ENCODE results near the gene OTUD3. TPM values are rescaled to one million over a fixed set of nuclear protein-coding genes. Genes with fewer than 3 reads are reported as not detected.
A peak's percentile ranks its signal among the peaks of the same experiment; 100 is the strongest.
"Not testable (repeated sequence)": the region's sequence is repeated elsewhere in the genome, so short reads cannot be mapped to it uniquely, and the experiment has no call there.

Gene OTUD3
- total RNA-seq, 1 donor from 2014 or later = 4.2 TPM

DNA sequence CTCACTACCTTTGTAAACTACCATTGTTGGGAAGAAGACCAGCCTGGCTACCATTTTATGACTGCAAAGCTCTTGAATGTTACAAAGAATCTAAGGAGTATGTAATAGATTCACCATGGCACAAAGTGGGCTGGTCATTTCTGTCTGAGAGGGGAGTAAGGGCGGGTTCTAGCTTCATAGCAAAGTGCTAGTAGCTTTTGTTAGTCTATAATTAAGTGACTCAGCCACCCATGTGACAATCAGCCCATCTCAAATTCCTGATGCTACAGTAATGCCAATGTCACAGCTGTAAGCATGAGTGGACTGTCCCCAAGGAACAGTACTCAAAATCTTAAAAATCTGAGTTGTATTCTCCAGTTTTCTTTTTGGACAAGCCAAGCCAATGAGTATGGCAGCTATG is 15.4 kb upstream of the OTUD3 start:
- no peak overlapping the region for H3K9ac ChIP-seq (ENCODE audit: low read depth in 1 of 3, low read length in 3 of 3)
- H3K4me3 ChIP-seq (ENCODE audit: low read length in 3 of 3) = no peak overlapping the region
- H3K9me3 ChIP-seq (ENCODE audit: control insufficient read depth in 3 of 3, low read length in 3 of 3) = no peaks in the 10 kb centered on the region
- H3K27me3 ChIP-seq (ENCODE audit: control insufficient read depth in 3 of 3, insufficient read depth in 3 of 3, low read length in 3 of 3) = no peaks in the 10 kb centered on the region
- H3K36me3 ChIP-seq (ENCODE audit: control insufficient read depth in 3 of 3, insufficient read depth in 3 of 3, low read length in 3 of 3) = no peaks in the 10 kb centered on the region
- H3K4me1 ChIP-seq (ENCODE audit: control insufficient read depth in 3 of 3, insufficient read depth in 3 of 3, low read length in 3 of 3) = peaks cover 0 to 3% (median 2%) of the 10 kb centered on the region in 3 donors
- no peak overlapping the region for H3K27ac ChIP-seq (ENCODE audit: low read depth, low read length)

GRCh38 chr1:19868575-19868974 is 13.6 kb upstream of the OTUD3 start:
- not testable (repeated sequence) for H3K9ac ChIP-seq (ENCODE audit: low read depth in 1 of 3, low read length in 3 of 3); H3K4me3 ChIP-seq (ENCODE audit: low read length in 3 of 3); H3K27me3 ChIP-seq (ENCODE audit: control insufficient read depth in 3 of 3, insufficient read depth in 3 of 3, low read length in 3 of 3); H3K9me3 ChIP-seq (ENCODE audit: control insufficient read depth in 3 of 3, low read length in 3 of 3); H3K4me1 ChIP-seq (ENCODE audit: control insufficient read depth in 3 of 3, insufficient read depth in 3 of 3, low read length in 3 of 3); H3K27ac ChIP-seq (ENCODE audit: low read depth, low read length); H3K36me3 ChIP-seq (ENCODE audit: control insufficient read depth in 3 of 3, insufficient read depth in 3 of 3, low read length in 3 of 3)

- not testable (repeated sequence) for H3K27ac ChIP-seq (ENCODE audit: low read depth, low read length); H3K9ac ChIP-seq (ENCODE audit: low read depth in 1 of 3, low read length in 3 of 3); H3K4me1 ChIP-seq (ENCODE audit: control insufficient read depth in 3 of 3, insufficient read depth in 3 of 3, low read length in 3 of 3); H3K9me3 ChIP-seq (ENCODE audit: control insufficient read depth in 3 of 3, low read length in 3 of 3); H3K36me3 ChIP-seq (ENCODE audit: control insufficient read depth in 3 of 3, insufficient read depth in 3 of 3, low read length in 3 of 3); H3K4me3 ChIP-seq (ENCODE audit: low read length in 3 of 3)
- peaks cover 0 to 11% (median 2%) of the 10 kb centered on the region in 3 donors for H3K27me3 ChIP-seq (ENCODE audit: control insufficient read depth in 3 of 3, insufficient read depth in 3 of 3, low read length in 3 of 3)
These were observed 12.7 kb upstream of the OTUD3 start for GRCh38 chr1:19869453-19869852.

DNA sequence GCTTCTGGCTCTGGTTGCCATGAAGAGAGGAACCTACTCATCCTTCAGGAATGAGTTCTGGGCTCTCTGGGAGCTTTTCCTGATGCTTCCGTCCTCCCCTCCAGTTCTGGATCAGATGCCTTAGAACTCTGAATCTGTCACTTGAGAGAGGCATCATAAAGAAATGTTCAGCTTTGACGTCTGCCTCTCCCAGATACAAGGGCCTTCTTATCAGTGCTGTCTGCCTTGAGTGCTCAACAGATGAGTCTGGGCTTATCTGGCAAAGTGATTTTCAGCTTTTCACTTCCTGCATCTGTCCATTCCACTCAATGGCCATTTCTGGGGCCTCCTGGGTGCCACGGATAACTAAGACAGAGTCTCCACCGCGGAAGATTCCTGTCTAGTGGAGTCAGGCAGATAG is 12.3 kb upstream of the OTUD3 start:
- Histone ChIP-seq H3K27me3 (ENCODE audit: control insufficient read depth in 3 of 3, insufficient read depth in 3 of 3, low read length in 3 of 3) (peaks cover 0 to 11% (median 2%) of the 10 kb centered on the region in 3 donors), H3K4me1 (ENCODE audit: control insufficient read depth in 3 of 3, insufficient read depth in 3 of 3, low read length in 3 of 3) (peaks cover 0 to 3% (median 0%) of the 10 kb centered on the region in 3 donors), H3K36me3 (ENCODE audit: control insufficient read depth in 3 of 3, insufficient read depth in 3 of 3, low read length in 3 of 3) (no peaks in the 10 kb centered on the region), H3K9me3 (ENCODE audit: control insufficient read depth in 3 of 3, low read length in 3 of 3) (no peaks in the 10 kb centered on the region), H3K27ac (ENCODE audit: low read depth, low read length) (no peak overlapping the region), H3K4me3 (ENCODE audit: low read length in 3 of 3) (no peak overlapping the region), H3K9ac (ENCODE audit: low read depth in 1 of 3, low read length in 3 of 3) (no peak overlapping the region)

- no peaks in the 10 kb centered on the region for H3K4me1 ChIP-seq (ENCODE audit: control insufficient read depth in 3 of 3, insufficient read depth in 3 of 3, low read length in 3 of 3)
- no peak overlapping the region for H3K9ac ChIP-seq (ENCODE audit: low read depth in 1 of 3, low read length in 3 of 3)
- no peak overlapping the region for H3K27ac ChIP-seq (ENCODE audit: low read depth, low read length)
- H3K9me3 ChIP-seq (ENCODE audit: control insufficient read depth in 3 of 3, low read length in 3 of 3) = no peaks in the 10 kb centered on the region
- H3K27me3 ChIP-seq (ENCODE audit: control insufficient read depth in 3 of 3, insufficient read depth in 3 of 3, low read length in 3 of 3) = peaks cover 0 to 11% (median 2%) of the 10 kb centered on the region in 3 donors
- no peaks in the 10 kb centered on the region for H3K36me3 ChIP-seq (ENCODE audit: control insufficient read depth in 3 of 3, insufficient read depth in 3 of 3, low read length in 3 of 3)
- H3K4me3 ChIP-seq (ENCODE audit: low read length in 3 of 3) = no peak overlapping the region
These were observed 10.0 kb upstream of the OTUD3 start for GRCh38 chr1:19872190-19872589.

- Histone ChIP-seq H3K9ac (ENCODE audit: low read depth in 1 of 3, low read length in 3 of 3) (no peak overlapping the region), H3K4me3 (ENCODE audit: low read length in 3 of 3) (no peak overlapping the region), H3K36me3 (ENCODE audit: control insufficient read depth in 3 of 3, insufficient read depth in 3 of 3, low read length in 3 of 3) (no peaks in the 10 kb centered on the region), H3K27ac (ENCODE audit: low read depth, low read length) (no peak overlapping the region), H3K27me3 (ENCODE audit: control insufficient read depth in 3 of 3, insufficient read depth in 3 of 3, low read length in 3 of 3) (peaks cover 0 to 6% (median 2%) of the 10 kb centered on the region in 3 donors), H3K9me3 (ENCODE audit: control insufficient read depth in 3 of 3, low read length in 3 of 3) (no peaks in the 10 kb centered on the region), H3K4me1 (ENCODE audit: control insufficient read depth in 3 of 3, insufficient read depth in 3 of 3, low read length in 3 of 3) (peaks cover 0 to 5% (median 0%) of the 10 kb centered on the region in 3 donors)
These were observed 4.9 kb upstream of the OTUD3 start for GRCh38 chr1:19877181-19877750.

DNA sequence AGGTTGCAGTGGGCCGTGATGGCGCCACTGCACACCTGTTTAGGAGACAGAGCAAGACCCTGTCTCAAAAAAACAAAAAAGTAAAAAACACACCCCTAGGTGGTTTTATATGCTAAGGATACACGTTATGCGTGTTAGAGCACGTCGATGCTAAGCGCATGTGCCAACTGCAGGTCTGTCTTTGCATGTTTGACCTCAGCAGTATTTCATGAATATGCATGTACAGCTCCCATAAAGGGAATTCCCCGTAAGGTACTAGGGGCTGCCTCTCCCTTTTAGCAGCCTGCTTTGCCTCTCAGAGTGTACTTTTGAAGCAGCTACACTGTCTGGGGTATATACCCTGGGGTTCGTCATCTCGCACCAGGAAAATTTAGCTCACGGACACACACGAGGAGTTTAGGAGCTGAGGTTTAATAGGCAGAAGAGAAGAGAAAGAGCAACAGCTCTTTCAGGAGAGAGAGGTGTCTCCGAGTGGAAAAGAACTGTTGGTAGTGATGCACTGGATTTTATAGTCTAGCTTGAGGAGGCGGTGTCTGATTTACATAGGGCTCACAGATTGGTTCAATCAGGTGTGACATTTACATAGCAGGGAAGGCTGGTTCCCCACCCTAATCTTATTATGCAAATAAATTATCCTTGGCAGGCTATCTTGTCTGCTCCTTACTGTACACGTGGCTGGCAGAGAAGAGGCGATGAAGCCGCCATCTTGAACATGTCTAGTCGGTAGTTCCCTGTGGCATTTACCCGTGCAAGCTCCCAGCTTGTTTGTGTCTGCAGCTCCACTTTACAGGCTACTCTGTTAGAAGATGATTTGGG is 4.2 kb upstream of the OTUD3 start:
- Histone ChIP-seq H3K4me1 (ENCODE audit: control insufficient read depth in 3 of 3, insufficient read depth in 3 of 3, low read length in 3 of 3) (peaks cover 2 to 8% (median 4%) of the 10 kb centered on the region in 3 donors), H3K27me3 (ENCODE audit: control insufficient read depth in 3 of 3, insufficient read depth in 3 of 3, low read length in 3 of 3) (peaks cover 0 to 5% (median 2%) of the 10 kb centered on the region in 3 donors), H3K36me3 (ENCODE audit: control insufficient read depth in 3 of 3, insufficient read depth in 3 of 3, low read length in 3 of 3) (no peaks in the 10 kb centered on the region), H3K27ac (ENCODE audit: low read depth, low read length) (peak overlapping the region; percentile 4), H3K9ac (ENCODE audit: low read depth in 1 of 3, low read length in 3 of 3) (peak overlapping the region in 1 of 3 donors; percentile 33), H3K4me3 (ENCODE audit: low read length in 3 of 3) (no peak overlapping the region), H3K9me3 (ENCODE audit: control insufficient read depth in 3 of 3, low read length in 3 of 3) (no peaks in the 10 kb centered on the region)

DNA sequence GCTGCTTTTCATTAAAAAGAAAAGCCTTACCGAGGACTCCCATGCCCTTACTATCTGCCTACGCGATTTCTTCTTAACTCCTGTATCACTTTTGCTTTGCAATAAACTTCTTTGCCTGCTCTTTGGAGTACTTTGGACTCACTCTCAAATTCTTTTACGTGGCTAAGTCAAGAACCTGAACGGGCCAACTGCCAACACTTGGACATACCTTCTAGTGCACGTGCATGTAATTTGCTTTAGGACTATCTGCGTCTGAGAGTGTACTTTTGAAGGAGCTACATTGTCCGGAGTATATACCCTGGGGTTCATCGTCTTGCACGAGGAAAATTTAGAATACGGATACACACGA is 3.6 kb upstream of the OTUD3 start:
- H3K9me3 ChIP-seq (ENCODE audit: control insufficient read depth in 3 of 3, low read length in 3 of 3) = no peaks in the 10 kb centered on the region
- H3K27ac ChIP-seq (ENCODE audit: low read depth, low read length) = peak overlapping the region; percentile 4
- peaks cover 8 to 14% (median 9%) of the 10 kb centered on the region in 3 donors for H3K4me1 ChIP-seq (ENCODE audit: control insufficient read depth in 3 of 3, insufficient read depth in 3 of 3, low read length in 3 of 3)
- peaks cover 0 to 2% (median 1%) of the 10 kb centered on the region in 3 donors for H3K27me3 ChIP-seq (ENCODE audit: control insufficient read depth in 3 of 3, insufficient read depth in 3 of 3, low read length in 3 of 3)
- H3K4me3 ChIP-seq (ENCODE audit: low read length in 3 of 3) = no peak overlapping the region
- no peaks in the 10 kb centered on the region for H3K36me3 ChIP-seq (ENCODE audit: control insufficient read depth in 3 of 3, insufficient read depth in 3 of 3, low read length in 3 of 3)
- H3K9ac ChIP-seq (ENCODE audit: low read depth in 1 of 3, low read length in 3 of 3) = peak overlapping the region in 1 of 3 donors; percentile 33

DNA sequence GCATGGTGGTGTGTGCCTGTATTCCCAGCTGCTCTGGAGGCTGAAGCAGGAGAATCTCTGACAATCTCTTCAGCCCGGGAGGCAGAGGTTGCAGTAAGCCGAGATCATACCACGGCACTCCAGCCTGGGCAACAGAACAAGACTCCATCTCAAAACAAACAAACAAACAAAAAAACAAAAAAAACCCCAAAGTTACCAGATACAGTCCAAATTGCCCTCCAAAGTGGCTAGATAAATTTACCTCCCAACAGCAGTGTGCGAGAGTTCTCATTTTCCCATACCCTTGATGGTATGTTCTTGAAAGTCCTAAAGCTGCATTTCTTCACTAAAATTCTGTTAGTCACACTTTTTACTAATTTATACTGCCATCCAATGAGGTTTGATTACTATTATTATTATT is 3.0 kb upstream of the OTUD3 start:
- Histone ChIP-seq H3K27me3 (ENCODE audit: control insufficient read depth in 3 of 3, insufficient read depth in 3 of 3, low read length in 3 of 3) (peaks cover 0 to 2% (median 0%) of the 10 kb centered on the region in 3 donors), H3K4me1 (ENCODE audit: control insufficient read depth in 3 of 3, insufficient read depth in 3 of 3, low read length in 3 of 3) (peaks cover 10 to 20% (median 12%) of the 10 kb centered on the region in 3 donors), H3K27ac (ENCODE audit: low read depth, low read length) (no peak overlapping the region), H3K9ac (ENCODE audit: low read depth in 1 of 3, low read length in 3 of 3) (no peak overlapping the region), H3K36me3 (ENCODE audit: control insufficient read depth in 3 of 3, insufficient read depth in 3 of 3, low read length in 3 of 3) (no peaks in the 10 kb centered on the region), H3K4me3 (ENCODE audit: low read length in 3 of 3) (no peak overlapping the region), H3K9me3 (ENCODE audit: control insufficient read depth in 3 of 3, low read length in 3 of 3) (no peaks in the 10 kb centered on the region)

GRCh38 chr1:19879661-19880060 is 2.5 kb upstream of the OTUD3 start:
- H3K36me3 ChIP-seq (ENCODE audit: control insufficient read depth in 3 of 3, insufficient read depth in 3 of 3, low read length in 3 of 3) = no peaks in the 10 kb centered on the region
- no peak overlapping the region for H3K4me3 ChIP-seq (ENCODE audit: low read length in 3 of 3)
- H3K4me1 ChIP-seq (ENCODE audit: control insufficient read depth in 3 of 3, insufficient read depth in 3 of 3, low read length in 3 of 3) = peaks cover 10 to 20% (median 12%) of the 10 kb centered on the region in 3 donors
- H3K27ac ChIP-seq (ENCODE audit: low read depth, low read length) = no peak overlapping the region
- H3K9me3 ChIP-seq (ENCODE audit: control insufficient read depth in 3 of 3, low read length in 3 of 3) = no peaks in the 10 kb centered on the region
- no peak overlapping the region for H3K9ac ChIP-seq (ENCODE audit: low read depth in 1 of 3, low read length in 3 of 3)
- peaks cover 0 to 2% (median 0%) of the 10 kb centered on the region in 3 donors for H3K27me3 ChIP-seq (ENCODE audit: control insufficient read depth in 3 of 3, insufficient read depth in 3 of 3, low read length in 3 of 3)

All from skeletal muscle tissue (tissue), 4 donors.